Stimulated activated effector memory CD8-positive, alpha-beta T cell treated with anti-CD3 and anti-CD28 coated beads, Interleukin-12 subunit alpha, Interleukin-12 subunit beta, amount 100 ng/mL, for 72 hours (primary cell): ENCODE measurements around the gene ATP4B.

ENCODE experiments used
- ATAC-seq: fragments of 150-1000 bp; cut with Tn5 transposase; 2 replicates; pipeline ENCODE4 v1.10.0; 2021
- DNase-seq, 2 donors: peaks; one replicate each; pipeline ENCODE4 v3.0.0; 2021 to 2022; ENCODE audit warnings: low spot score in 2 of 2
- H3K27ac Mint-ChIP-seq: one replicate; pipeline ENCODE4 v1.8.0; 2022; ENCODE audit warnings: mild to moderate bottlenecking, mixed read lengths
- H3K36me3 Mint-ChIP-seq: one replicate; pipeline ENCODE4 v1.8.0; 2022; ENCODE audit warnings: mild to moderate bottlenecking, mixed read lengths
- H3K4me1 Mint-ChIP-seq: one replicate; pipeline ENCODE4 v1.8.0; 2022; ENCODE audit warnings: mixed read lengths
- H3K4me3 Mint-ChIP-seq: one replicate; pipeline ENCODE4 v1.8.0; 2022; ENCODE audit warnings: mild to moderate bottlenecking, mixed read lengths
- H3K9me3 Mint-ChIP-seq: one replicate; pipeline ENCODE4 v1.8.0; 2022; ENCODE audit warnings: mixed read lengths

The ATP4B gene

DNA sequence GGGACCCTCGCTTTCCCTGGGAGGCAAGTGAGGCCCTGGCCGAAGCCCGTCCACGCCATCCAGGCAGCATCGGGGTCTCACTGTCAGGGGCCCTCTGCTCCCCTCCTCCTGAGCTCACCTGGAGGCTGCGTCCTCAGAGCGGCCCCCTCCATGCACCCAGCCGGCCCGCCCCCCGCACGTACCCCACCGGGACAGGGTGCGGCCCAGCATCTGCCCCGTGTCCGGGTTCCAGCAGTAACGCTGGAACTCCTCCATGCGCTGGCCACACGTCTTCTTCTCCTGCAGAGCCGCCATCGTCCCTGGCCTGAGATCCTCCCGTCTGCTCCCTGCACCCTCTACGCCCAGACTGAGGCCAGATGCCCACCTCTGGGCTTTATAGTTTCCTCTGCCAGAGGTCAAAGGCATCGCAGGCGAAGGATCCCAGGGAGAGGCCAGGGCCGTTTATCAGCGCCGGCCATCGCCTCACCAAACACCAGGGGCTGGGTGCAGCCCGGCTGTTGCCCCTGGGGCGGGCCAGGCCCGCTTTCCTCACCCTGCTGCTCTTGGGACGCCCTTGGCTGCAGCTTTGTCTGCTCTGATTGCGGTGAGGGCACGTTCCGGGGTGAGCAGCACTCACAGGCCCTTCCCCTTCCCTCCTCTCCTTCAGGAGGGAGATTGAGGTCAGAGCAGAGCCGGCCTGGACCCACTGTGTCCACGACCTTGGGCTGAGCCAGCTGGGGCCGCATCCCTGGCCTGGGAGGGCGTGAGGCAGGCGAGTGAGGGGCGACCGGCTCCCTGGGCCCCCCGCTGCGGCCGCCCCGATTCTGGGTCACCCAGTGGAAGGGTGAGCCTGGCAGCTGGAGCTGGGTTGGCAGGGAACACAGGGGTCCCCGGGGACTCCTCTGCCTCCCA is at the start of gene ATP4B:
Gene ATP4B, minus strand, starts transcription at position 348 of the 891 bp plus-strand sequence. Its CDS starts 54 bp downstream, at position 294.
- no peak for DNase-seq
- no peak for ATAC-seq
- H3K27ac Mint-ChIP-seq: no peak within 1 kb of the TSS
- H3K9me3 Mint-ChIP-seq: peaks cover 9% of the 10 kb centered on the region
- no peak within 1 kb of the TSS for H3K4me3 Mint-ChIP-seq
- peaks cover 11% of the 10 kb centered on the region for H3K4me1 Mint-ChIP-seq
- no peaks in the 10 kb centered on the region for H3K36me3 Mint-ChIP-seq

GRCh38 chr13:113672002-113672651 is 14.1 kb upstream of the ATP4B start:
- no peak for DNase-seq
- ATAC-seq: peak; percentile 45
- H3K36me3 Mint-ChIP-seq: peaks cover 10% of the 10 kb centered on the region
- H3K4me3 Mint-ChIP-seq: no peak overlapping the region
- H3K4me1 Mint-ChIP-seq: peaks cover 7% of the 10 kb centered on the region
- H3K27ac Mint-ChIP-seq: peak overlapping the region; percentile 52
- peaks cover 3% of the 10 kb centered on the region for H3K9me3 Mint-ChIP-seq

DNA sequence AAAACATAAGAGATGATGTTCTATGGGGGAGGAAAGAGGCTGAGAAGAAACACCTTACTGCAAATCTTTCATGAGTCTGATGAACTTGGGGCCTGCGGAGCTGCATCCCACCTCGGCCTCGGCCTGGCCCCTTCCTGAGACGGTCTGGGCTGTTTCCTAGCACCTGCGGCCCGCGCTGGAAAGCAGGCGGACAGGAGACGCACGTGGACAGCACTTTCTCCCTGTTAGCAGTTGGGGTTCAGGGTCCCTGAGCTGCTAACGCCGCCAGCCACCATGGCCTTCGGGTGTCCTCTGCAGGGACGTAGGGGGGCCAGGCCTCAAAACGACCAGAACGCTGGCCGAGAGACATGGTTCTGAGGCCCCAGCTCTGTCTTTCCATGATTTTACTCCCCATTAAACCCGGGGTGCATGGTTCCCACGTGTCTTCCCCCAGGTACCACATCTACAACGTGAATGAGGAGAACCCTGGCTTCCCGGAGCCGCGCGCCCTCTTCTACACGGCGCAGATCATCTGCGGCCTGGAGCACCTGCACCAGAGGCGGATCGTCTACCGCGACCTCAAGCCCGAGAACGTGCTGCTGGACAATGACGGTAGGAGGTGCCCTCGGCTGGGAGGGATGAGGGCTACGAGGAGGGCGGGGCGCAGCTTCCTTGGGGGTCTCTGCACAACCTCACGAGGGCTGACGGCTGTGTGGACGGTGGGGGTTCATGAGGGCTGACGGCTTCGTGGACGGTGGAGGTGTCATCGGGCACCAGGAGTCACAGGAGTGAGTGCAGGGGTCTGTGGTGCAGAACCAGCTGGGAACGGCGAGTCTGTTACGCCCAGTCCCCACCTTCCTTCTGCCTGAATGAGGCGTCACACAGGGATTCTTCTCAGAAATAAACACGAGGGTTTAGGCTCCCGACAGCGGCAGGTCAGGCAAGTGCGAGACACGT is 13.3 kb upstream of the ATP4B start:
- Mint-ChIP-seq H3K27ac (no peak overlapping the region), H3K4me3 (no peak overlapping the region), H3K9me3 (peaks cover 3% of the 10 kb centered on the region), H3K36me3 (peaks cover 16% of the 10 kb centered on the region), H3K4me1 (peaks cover 7% of the 10 kb centered on the region)
- no peak for DNase-seq
- ATAC-seq: peak; percentile 8

DNA sequence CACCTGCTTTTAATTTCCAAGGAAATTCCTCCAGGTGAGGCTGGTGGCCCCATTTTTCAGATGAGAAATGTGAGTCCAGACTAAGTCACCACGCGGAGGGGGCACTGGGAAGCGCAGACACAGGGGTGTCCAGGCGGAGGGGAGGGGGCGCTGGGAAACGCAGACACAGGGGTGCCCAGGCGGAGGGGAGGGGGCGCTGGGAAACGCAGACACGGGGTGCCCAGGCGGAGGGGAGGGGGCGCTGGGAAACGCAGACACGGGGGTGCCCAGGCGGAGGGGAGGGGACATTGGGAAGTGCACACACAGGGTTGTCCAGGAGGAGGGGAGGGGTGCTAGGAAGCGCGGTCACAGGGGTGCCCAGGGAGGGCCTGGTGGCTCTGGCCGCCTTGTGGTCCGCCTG is 12.5 kb upstream of the ATP4B start:
- no peak for ATAC-seq
- Mint-ChIP-seq H3K36me3 (peaks cover 19% of the 10 kb centered on the region), H3K4me1 (peaks cover 7% of the 10 kb centered on the region), H3K27ac (no peak overlapping the region), H3K9me3 (peaks cover 3% of the 10 kb centered on the region), H3K4me3 (no peak overlapping the region)
- no peak for DNase-seq

DNA sequence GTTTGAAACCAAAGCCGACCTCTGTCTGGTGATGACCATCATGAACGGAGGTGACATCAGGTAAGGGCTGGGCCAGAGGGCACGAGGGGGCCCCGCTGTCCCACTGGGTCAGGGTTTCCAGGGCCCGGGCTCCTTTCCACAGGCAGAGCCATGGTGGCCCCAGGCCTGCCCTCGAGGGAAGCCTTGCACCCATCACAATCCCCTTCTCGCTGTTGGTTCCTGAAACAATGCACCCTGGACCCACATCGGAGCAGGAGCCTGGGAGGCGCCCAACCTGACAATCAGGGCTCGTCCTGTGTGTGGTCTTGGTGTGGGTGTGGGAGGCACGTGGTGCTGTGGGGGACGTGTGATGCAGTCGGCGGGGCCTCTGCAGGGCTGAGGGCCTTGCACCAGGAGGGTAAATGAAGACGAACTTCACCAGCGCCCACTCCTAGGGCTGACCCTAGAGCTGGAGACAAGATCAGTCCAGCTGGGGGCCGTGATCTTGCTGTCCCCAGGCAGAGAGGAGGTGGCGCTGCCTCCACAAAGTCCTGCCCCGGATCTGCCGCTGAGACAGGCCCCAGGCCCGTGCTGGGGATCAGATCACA is 11.8 kb upstream of the ATP4B start:
- ATAC-seq (no peak), DNase-seq (no peak)
- peaks cover 7% of the 10 kb centered on the region for H3K4me1 Mint-ChIP-seq
- peaks cover 3% of the 10 kb centered on the region for H3K9me3 Mint-ChIP-seq
- no peak overlapping the region for H3K27ac Mint-ChIP-seq
- H3K4me3 Mint-ChIP-seq: no peak overlapping the region
- peaks cover 19% of the 10 kb centered on the region for H3K36me3 Mint-ChIP-seq

DNA sequence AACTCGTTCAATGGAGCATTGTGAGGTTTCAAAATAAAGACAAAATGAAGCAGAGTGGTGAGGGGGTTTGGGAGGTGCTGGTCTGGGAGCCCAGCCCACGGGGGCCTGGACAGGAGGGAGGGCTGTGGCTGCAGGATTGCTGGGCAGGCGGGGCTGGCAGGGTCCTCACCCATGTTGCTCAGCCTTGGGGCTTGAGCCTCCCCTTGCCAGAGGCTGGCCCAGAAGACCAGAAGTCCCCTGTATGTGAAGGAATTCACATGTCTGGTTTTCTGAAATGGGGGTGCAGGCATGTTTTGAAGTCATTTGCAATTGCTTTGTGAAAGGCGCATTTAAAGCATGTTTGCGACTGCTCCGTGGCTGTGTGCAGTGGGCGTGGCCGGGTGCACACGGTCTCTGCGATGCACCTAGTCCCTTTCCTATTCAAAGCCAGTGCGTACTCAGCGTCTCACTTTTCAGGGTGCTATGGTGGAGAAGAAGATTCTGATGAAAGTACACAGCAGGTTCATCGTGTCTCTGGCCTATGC is 11.3 kb upstream of the ATP4B start:
- no peak overlapping the region for H3K4me3 Mint-ChIP-seq
- no peak for DNase-seq
- H3K27ac Mint-ChIP-seq: no peak overlapping the region
- ATAC-seq: no peak
- H3K36me3 Mint-ChIP-seq: peaks cover 19% of the 10 kb centered on the region
- H3K4me1 Mint-ChIP-seq: peaks cover 7% of the 10 kb centered on the region
- peaks cover 3% of the 10 kb centered on the region for H3K9me3 Mint-ChIP-seq

DNA sequence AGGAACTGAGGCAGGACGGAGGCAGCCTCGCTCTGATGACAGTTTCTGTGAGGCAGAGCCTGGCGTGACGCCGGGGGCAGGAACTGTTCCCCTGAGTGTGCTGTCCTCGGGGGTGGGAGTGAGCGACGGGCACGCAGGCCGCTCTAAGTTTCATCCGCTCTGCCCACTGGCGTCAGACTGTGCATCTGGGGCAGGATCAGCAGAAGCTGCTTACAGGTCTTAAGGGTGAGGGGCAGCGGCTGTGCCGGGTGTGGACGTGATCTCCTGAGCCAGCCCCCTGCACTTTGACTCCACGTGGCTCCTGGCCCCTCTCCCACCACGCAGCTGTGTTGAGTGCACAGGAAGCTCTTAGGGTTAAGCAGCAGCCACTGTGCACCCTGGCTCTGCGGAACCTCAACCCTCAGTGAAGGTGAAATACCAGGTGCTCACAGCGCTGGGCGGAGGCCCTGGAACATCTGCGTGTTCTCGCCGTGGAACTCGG is 10.5 kb upstream of the ATP4B start:
- H3K4me3 Mint-ChIP-seq: no peak overlapping the region
- no peak overlapping the region for H3K27ac Mint-ChIP-seq
- H3K9me3 Mint-ChIP-seq: peaks cover 3% of the 10 kb centered on the region
- ATAC-seq: peak; percentile 6
- no peak for DNase-seq
- peaks cover 19% of the 10 kb centered on the region for H3K36me3 Mint-ChIP-seq
- H3K4me1 Mint-ChIP-seq: peaks cover 7% of the 10 kb centered on the region

GRCh38 chr13:113667771-113668490 is 9.9 kb upstream of the ATP4B start:
- Mint-ChIP-seq H3K9me3 (peaks cover 3% of the 10 kb centered on the region), H3K36me3 (peaks cover 19% of the 10 kb centered on the region), H3K27ac (no peak overlapping the region), H3K4me1 (peaks cover 7% of the 10 kb centered on the region), H3K4me3 (no peak overlapping the region)
- DNase-seq (no peak), ATAC-seq (no peak)

- DNase-seq: no peak
- H3K9me3 Mint-ChIP-seq: peaks cover under 1% of the 10 kb centered on the region
- peaks cover 14% of the 10 kb centered on the region for H3K36me3 Mint-ChIP-seq
- ATAC-seq: no peak
- H3K27ac Mint-ChIP-seq: no peak within 1 kb of the TSS
- H3K4me3 Mint-ChIP-seq: no peak within 1 kb of the TSS
- peaks cover 2% of the 10 kb centered on the region for H3K4me1 Mint-ChIP-seq
These were observed 9.1 kb upstream of the ATP4B start, which contains the start of gene GRK1 for GRCh38 chr13:113666951-113667701. Gene GRK1 (plus strand): TSS chr13:113667219. CDS start chr13:113667387, 168 bp downstream.

GRCh38 chr13:113666329-113666670 is 8.3 kb upstream of the ATP4B start:
- Mint-ChIP-seq H3K4me1 (no peaks in the 10 kb centered on the region), H3K9me3 (peaks cover 2% of the 10 kb centered on the region), H3K36me3 (peaks cover 9% of the 10 kb centered on the region), H3K27ac (no peak overlapping the region), H3K4me3 (no peak overlapping the region)
- ATAC-seq (no peak), DNase-seq (no peak)

- H3K9me3 Mint-ChIP-seq: peaks cover 7% of the 10 kb centered on the region
- H3K36me3 Mint-ChIP-seq: peaks cover 9% of the 10 kb centered on the region
- H3K27ac Mint-ChIP-seq: no peak overlapping the region
- no peaks in the 10 kb centered on the region for H3K4me1 Mint-ChIP-seq
- ATAC-seq: no peak
- DNase-seq: no peak
- no peak overlapping the region for H3K4me3 Mint-ChIP-seq
These were observed 7.8 kb upstream of the ATP4B start for GRCh38 chr13:113665597-113666328.

GRCh38 chr13:113664751-113665596 is 7.0 kb upstream of the ATP4B start:
- no peak for DNase-seq
- H3K9me3 Mint-ChIP-seq: peaks cover 9% of the 10 kb centered on the region
- H3K27ac Mint-ChIP-seq: peak overlapping the region; percentile 26
- no peak overlapping the region for H3K4me3 Mint-ChIP-seq
- ATAC-seq: peak; percentile 17
- peaks cover 9% of the 10 kb centered on the region for H3K36me3 Mint-ChIP-seq
- no peaks in the 10 kb centered on the region for H3K4me1 Mint-ChIP-seq
